Stimulated activated CD8-positive, alpha-beta memory T cell treated with anti-CD3 and anti-CD28 coated beads, Interleukin-4, amount 100 ng/mL, for 4 hours (primary cell): Measurements from ENCODE around the gene EZR.

Experiments
- DNase-seq, 2 donors: peaks; one replicate each; pipeline ENCODE4 v3.0.0-alpha.2; 2020; ENCODE audit warnings: low read depth in 2 of 2, low spot score in 1 of 2

The EZR gene

GRCh38 chr6:158763434-158764182, 55.6 kb downstream of the EZR start:
- DNase-seq: no peak

GRCh38 chr6:158762787-158763433, 56.3 kb downstream of the EZR start:
- no peak for DNase-seq

GRCh38 chr6:158761746-158762145, 57.4 kb downstream of the EZR start:
- DNase-seq: no peak

- no peak for DNase-seq
Observed at GRCh38 chr6:158760618-158761250, 58.4 kb downstream of the EZR start.

GRCh38 chr6:158759966-158760617, 59.1 kb downstream of the EZR start:
- no peak for DNase-seq

- DNase-seq: no peak
Observed at GRCh38 chr6:158758941-158759479, 60.2 kb downstream of the EZR start.

- DNase-seq: no peak
Observed at GRCh38 chr6:158758451-158758860, 60.7 kb downstream of the EZR start.

GRCh38 chr6:158757753-158758090, 61.4 kb downstream of the EZR start:
- DNase-seq: no peak

- no peak for DNase-seq
Observed at GRCh38 chr6:158756977-158757752, 62.0 kb downstream of the EZR start.

GRCh38 chr6:158756126-158756525, 63.0 kb downstream of the EZR start:
- DNase-seq: no peak

- no peak for DNase-seq
Observed at GRCh38 chr6:158755636-158756035, 63.5 kb downstream of the EZR start.

- DNase-seq: no peak
Observed at GRCh38 chr6:158754738-158755137, 64.4 kb downstream of the EZR start.

- DNase-seq: no peak
Observed at GRCh38 chr6:158753811-158754210, 65.4 kb downstream of the EZR start.

- no peak for DNase-seq
Observed at GRCh38 chr6:158752613-158753012, 66.6 kb downstream of the EZR start.

- DNase-seq: no peak
Observed at GRCh38 chr6:158751921-158752320, 67.2 kb downstream of the EZR start.

GRCh38 chr6:158751224-158751623, 67.9 kb downstream of the EZR start:
- DNase-seq: no peak

GRCh38 chr6:158744986-158745430, 74.2 kb downstream of the EZR start:
- DNase-seq: no peak

GRCh38 chr6:158743033-158743651, 76.0 kb downstream of the EZR start:
- no peak for DNase-seq

- no peak for DNase-seq
Observed at GRCh38 chr6:158739673-158740072, 79.5 kb downstream of the EZR start.
